ENCODE results near the gene ZNF516. TPM values are rescaled to one million over a fixed set of nuclear protein-coding genes. Genes with fewer than 3 reads are reported as not detected.

ZNF516 gene
- polyA plus RNA-seq, 2 of the 4 experiments (the other 2 are of a cell fraction) = 3.9 to 4.9 TPM

- Histone ChIP-seq H3K4me1 (no peaks in the 10 kb centered on the region), H3K4me3 (no peak overlapping the region), H3K27ac (no peak overlapping the region), H3K9me3 (no peaks in the 10 kb centered on the region), H3K4me2 (no peak overlapping the region)
- no peak for FAIRE-seq
- no peak for DNase-seq (ENCODE audit: low read depth in 1 of 2, low spot score in 1 of 2)
- TF ChIP-seq CHD4 (IDR thresholded peaks at IDR 0.05; ENCODE audit: borderline replicate concordance) (no peak), USF2 (IDR thresholded peaks at IDR 0.05) (no peak), CBX8 (IDR thresholded peaks at IDR 0.05) (no peak), CEBPB (IDR thresholded peaks at IDR 0.05) (no peak), BHLHE40 (IDR thresholded peaks at IDR 0.05; ENCODE audit: low read depth, low read length) (no peak), EHMT2 (IDR thresholded peaks at IDR 0.05; ENCODE audit: low read depth) (no peak), EHF (CRISPR knock-in tag; IDR thresholded peaks at IDR 0.05) (no peak), MAZ (IDR thresholded peaks at IDR 0.05; ENCODE audit: borderline replicate concordance, low read depth, low read length) (no peak), RARB (CRISPR knock-in tag; IDR thresholded peaks at IDR 0.05) (no peak), RCOR1 (IDR thresholded peaks at IDR 0.05; ENCODE audit: low read depth, low read length) (no peak), PBX3 (IDR thresholded peaks at IDR 0.05) (no peak), HOXB5 (CRISPR knock-in tag; IDR thresholded peaks at IDR 0.05) (no peak), MYC (IDR thresholded peaks at IDR 0.05; ENCODE audit: borderline replicate concordance, low read length) (no peak), RAD21 (conservative IDR thresholded peaks at IDR 0.05 in 1 of 2, IDR thresholded peaks at IDR 0.05 in 1 of 2) (no peak), JUN (IDR thresholded peaks at IDR 0.05) (no peak), RFX5 (IDR thresholded peaks at IDR 0.05) (no peak), NPAS2 (CRISPR knock-in tag; IDR thresholded peaks at IDR 0.05; ENCODE audit: borderline replicate concordance) (no peak)
- ChIA-PET POLR2A (no interaction called here), CTCF (interaction anchor here (0.7 to 1.5 kb wide), 6 partner anchors 9 to 305 kb away, joined by 3 to 7 read pairs (median 4); no protein-coding TSS in a partner anchor)
- WGBS (ENCODE audit: missing lambda C conversion rate) = 82% methylated on average over 12 of the region's 17 CpGs
- ATAC-seq = no peak
These were observed 89.8 kb downstream of the ZNF516 start for GRCh38 chr18:76405280-76405679.

DNA sequence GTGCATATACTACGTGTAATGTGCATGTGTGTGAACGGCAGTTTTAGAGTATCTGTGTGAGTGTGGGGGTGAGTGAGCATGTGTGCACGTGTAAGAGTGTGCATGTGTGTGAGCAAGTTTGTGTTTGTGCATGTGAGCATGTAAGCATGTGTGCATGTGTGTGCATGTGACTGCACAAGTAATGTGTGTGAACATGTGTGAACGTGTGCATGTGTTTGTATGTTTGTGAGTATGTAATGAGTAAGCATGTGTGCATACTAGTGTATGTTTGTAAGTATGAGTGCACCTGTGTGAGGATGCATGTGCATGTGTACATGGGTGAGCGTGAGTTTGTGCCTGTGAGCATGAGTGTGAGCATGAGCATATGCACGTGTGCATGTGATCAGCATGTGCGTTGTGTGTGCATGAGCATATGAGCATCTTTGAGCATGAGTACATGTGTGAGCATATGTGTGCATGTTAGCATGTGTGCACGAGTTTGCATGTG lies 90.7 kb downstream of the ZNF516 start:
- FAIRE-seq (no peak), DNase-seq (ENCODE audit: low read depth in 1 of 2, low spot score in 1 of 2) (no peak), ATAC-seq (no peak)
- TF ChIP-seq EHF (CRISPR knock-in tag; IDR thresholded peaks at IDR 0.05) = no peak
- TF ChIP-seq ZSCAN20 (CRISPR knock-in tag; IDR thresholded peaks at IDR 0.05) = no peak
- TF ChIP-seq NR3C1 (IDR thresholded peaks at IDR 0.05) = no peak
- no peak for TF ChIP-seq CBX8 (IDR thresholded peaks at IDR 0.05)
- CTCF ChIA-PET = interaction anchor here (0.7 to 1.5 kb wide), 6 partner anchors 8 to 306 kb away, joined by 3 to 7 read pairs (median 4); no protein-coding TSS in a partner anchor
- Histone ChIP-seq H3K4me3 (no peak overlapping the region), H3K27ac (no peak overlapping the region), H3K4me1 (no peaks in the 10 kb centered on the region), H3K4me2 (no peak overlapping the region), H3K9me3 (no peaks in the 10 kb centered on the region)
- POLR2A ChIA-PET = no interaction called here
- WGBS (ENCODE audit: missing lambda C conversion rate) = 69% methylated on average over 8 of the region's 8 CpGs

DNA sequence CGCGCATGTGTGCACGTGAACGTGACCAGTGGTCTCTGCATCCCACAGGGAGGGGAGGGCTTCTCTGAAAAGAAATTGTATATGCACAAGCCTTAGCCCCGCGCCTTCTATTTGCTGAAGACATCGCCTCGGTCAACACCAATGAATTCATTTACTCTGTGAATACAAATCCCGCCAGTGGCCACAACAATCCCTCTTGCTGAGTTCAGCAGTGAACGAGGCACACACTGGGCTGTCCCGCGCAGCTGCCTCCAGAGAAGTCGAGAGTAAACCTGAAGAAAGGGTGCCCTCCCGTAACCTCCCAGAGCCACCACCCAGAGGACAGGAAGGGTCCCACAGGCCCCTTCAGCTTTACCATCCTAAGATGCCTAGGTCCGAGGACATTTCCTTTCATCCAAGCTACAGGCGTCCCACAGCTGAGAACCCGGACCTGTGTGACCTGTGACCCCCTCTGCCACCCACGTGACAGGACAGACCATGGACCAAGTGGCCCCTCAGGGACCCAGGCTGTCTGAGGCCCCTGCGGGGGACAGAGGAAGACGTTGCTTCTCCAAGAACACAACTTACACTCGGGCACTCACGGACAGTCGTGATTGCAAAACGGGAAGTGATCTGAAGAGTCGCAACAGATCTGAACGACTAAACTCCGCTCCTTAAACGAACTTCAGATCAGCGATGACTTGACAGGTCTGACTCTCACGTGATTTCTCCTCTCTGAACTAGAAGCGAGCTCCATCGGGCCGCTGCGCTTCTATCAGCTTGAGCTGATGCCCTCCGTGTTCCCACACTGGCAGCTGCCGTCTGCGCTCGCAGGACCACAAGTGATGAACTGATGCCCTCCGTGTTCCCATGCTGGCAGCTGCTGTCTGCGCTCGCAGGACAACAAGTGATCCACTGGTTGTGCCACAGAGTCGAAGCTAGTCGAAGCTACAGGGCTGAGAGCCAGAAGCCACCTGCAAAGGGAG lies 92.7 kb downstream of the ZNF516 start:
- no peak for DNase-seq (ENCODE audit: low read depth in 1 of 2, low spot score in 1 of 2)
- H3K27ac ChIP-seq = no peak overlapping the region

More for the DNA sequence above, 92.7 kb downstream of the ZNF516 start:
- ChIA-PET CTCF (interaction anchor here (7.0 to 8.1 kb wide), 2 partner anchors 285 to 308 kb away, joined by 92 to 101 read pairs; no protein-coding TSS in a partner anchor), POLR2A (no interaction called here)
- TF ChIP-seq MYC (IDR thresholded peaks at IDR 0.05; ENCODE audit: borderline replicate concordance, low read length) (no peak), JUNB (IDR thresholded peaks at IDR 0.05) (no peak), CBX2 (IDR thresholded peaks at IDR 0.05; ENCODE audit: borderline replicate concordance, low read depth) (no peak)
- TF ChIP-seq, protein P1, sequence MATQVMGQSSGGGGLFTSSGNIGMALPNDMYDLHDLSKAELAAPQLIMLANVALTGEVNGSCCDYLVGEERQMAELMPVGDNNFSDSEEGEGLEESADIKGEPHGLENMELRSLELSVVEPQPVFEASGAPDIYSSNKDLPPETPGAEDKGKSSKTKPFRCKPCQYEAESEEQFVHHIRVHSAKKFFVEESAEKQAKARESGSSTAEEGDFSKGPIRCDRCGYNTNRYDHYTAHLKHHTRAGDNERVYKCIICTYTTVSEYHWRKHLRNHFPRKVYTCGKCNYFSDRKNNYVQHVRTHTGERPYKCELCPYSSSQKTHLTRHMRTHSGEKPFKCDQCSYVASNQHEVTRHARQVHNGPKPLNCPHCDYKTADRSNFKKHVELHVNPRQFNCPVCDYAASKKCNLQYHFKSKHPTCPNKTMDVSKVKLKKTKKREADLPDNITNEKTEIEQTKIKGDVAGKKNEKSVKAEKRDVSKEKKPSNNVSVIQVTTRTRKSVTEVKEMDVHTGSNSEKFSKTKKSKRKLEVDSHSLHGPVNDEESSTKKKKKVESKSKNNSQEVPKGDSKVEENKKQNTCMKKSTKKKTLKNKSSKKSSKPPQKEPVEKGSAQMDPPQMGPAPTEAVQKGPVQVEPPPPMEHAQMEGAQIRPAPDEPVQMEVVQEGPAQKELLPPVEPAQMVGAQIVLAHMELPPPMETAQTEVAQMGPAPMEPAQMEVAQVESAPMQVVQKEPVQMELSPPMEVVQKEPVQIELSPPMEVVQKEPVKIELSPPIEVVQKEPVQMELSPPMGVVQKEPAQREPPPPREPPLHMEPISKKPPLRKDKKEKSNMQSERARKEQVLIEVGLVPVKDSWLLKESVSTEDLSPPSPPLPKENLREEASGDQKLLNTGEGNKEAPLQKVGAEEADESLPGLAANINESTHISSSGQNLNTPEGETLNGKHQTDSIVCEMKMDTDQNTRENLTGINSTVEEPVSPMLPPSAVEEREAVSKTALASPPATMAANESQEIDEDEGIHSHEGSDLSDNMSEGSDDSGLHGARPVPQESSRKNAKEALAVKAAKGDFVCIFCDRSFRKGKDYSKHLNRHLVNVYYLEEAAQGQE (IDR thresholded peaks at IDR 0.05) = no peak
- H3K9me3 ChIP-seq = no peaks in the 10 kb centered on the region
- WGBS (ENCODE audit: missing lambda C conversion rate) = 90% methylated on average over 38 of the region's 43 CpGs
- H3K4me3 ChIP-seq = no peak overlapping the region
- no peak for FAIRE-seq
- ATAC-seq = no peak
- no peaks in the 10 kb centered on the region for H3K4me1 ChIP-seq
- no peak overlapping the region for H3K4me2 ChIP-seq

All from A549 (cell line).